ENCODE measurements around the gene MYRFL. TPM values are rescaled to one million over a fixed set of nuclear protein-coding genes. Genes with fewer than 3 reads are reported as not detected.

The MYRFL gene
- total RNA-seq, 2 experiments from 2014 or later, result not detected

DNA sequence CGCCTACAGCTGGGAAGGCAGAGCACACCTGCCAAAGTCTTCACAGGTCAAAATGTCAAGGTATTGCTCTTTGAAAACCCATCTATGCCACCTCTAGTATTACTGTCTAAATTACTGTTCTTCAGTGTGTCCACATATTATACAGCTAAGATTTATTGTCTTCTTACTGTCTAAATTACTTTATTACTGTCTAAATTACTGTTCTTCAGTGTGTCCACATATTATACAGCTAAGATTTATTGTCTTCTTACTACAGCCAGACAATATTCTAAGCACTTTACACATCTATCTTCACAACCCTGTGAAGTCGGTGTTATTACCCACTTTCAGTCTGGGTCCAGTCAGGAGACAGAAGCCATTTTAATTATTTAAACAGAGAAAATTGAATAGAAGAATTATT lies 173.9 kb downstream of the MYRFL start:
- ChIA-PET POLR2A (no interaction called here), CTCF (no interaction called here)
- no peaks in the 10 kb centered on the region for H3K36me3 Mint-ChIP-seq (ENCODE audit: low read depth)
- no peak for DNase-seq
- no peak for ATAC-seq
- no peaks in the 10 kb centered on the region for H3K9me3 Mint-ChIP-seq
- intact Hi-C loops (cut with micrococcal nuclease), result no loop called here
- H3K4me3 Mint-ChIP-seq, result no peak overlapping the region
- H3K27ac Mint-ChIP-seq, result no peak overlapping the region
- TF ChIP-seq, protein P1, sequence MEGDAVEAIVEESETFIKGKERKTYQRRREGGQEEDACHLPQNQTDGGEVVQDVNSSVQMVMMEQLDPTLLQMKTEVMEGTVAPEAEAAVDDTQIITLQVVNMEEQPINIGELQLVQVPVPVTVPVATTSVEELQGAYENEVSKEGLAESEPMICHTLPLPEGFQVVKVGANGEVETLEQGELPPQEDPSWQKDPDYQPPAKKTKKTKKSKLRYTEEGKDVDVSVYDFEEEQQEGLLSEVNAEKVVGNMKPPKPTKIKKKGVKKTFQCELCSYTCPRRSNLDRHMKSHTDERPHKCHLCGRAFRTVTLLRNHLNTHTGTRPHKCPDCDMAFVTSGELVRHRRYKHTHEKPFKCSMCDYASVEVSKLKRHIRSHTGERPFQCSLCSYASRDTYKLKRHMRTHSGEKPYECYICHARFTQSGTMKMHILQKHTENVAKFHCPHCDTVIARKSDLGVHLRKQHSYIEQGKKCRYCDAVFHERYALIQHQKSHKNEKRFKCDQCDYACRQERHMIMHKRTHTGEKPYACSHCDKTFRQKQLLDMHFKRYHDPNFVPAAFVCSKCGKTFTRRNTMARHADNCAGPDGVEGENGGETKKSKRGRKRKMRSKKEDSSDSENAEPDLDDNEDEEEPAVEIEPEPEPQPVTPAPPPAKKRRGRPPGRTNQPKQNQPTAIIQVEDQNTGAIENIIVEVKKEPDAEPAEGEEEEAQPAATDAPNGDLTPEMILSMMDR (IDR thresholded peaks at IDR 0.05), result no peak
- H3K4me1 Mint-ChIP-seq (ENCODE audit: low read depth), result no peaks in the 10 kb centered on the region
- H3K27me3 Mint-ChIP-seq, result peaks cover 3% of the 10 kb centered on the region

DNA sequence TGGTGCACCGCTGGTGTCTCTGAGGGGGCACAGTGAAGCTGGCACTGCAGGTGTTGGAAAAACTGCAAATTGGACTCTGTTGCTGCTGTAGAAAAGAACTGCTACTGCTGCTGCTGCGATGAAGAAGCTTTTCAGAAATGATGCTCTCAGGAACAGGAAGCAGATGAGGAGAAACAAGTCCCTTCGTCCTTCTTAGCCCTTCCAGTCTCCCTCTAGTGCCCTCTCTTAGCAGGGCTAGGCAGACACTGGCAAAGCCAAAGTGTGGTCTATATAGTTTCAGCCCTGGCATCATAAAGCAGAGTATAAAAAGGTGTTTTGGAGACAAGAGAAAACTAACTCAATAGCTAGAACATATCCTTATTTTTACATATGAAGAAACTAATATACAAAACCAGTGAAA lies 174.5 kb downstream of the MYRFL start:
- intact Hi-C loops (cut with micrococcal nuclease), result no loop called here
- H3K4me3 Mint-ChIP-seq, result no peak overlapping the region
- no peaks in the 10 kb centered on the region for H3K36me3 Mint-ChIP-seq (ENCODE audit: low read depth)
- ChIA-PET POLR2A (interaction anchor here (1.0 kb wide), 1 partner anchor 70 kb away, joined by 3 read pairs; no protein-coding TSS in a partner anchor), CTCF (no interaction called here)
- TF ChIP-seq, protein P1 (IDR thresholded peaks at IDR 0.05), result no peak
- no peaks in the 10 kb centered on the region for H3K9me3 Mint-ChIP-seq
- H3K27me3 Mint-ChIP-seq, result peaks cover 3% of the 10 kb centered on the region
- no peak overlapping the region for H3K27ac Mint-ChIP-seq
- no peak for ATAC-seq
- no peak for DNase-seq
- H3K4me1 Mint-ChIP-seq (ENCODE audit: low read depth), result no peaks in the 10 kb centered on the region

DNA sequence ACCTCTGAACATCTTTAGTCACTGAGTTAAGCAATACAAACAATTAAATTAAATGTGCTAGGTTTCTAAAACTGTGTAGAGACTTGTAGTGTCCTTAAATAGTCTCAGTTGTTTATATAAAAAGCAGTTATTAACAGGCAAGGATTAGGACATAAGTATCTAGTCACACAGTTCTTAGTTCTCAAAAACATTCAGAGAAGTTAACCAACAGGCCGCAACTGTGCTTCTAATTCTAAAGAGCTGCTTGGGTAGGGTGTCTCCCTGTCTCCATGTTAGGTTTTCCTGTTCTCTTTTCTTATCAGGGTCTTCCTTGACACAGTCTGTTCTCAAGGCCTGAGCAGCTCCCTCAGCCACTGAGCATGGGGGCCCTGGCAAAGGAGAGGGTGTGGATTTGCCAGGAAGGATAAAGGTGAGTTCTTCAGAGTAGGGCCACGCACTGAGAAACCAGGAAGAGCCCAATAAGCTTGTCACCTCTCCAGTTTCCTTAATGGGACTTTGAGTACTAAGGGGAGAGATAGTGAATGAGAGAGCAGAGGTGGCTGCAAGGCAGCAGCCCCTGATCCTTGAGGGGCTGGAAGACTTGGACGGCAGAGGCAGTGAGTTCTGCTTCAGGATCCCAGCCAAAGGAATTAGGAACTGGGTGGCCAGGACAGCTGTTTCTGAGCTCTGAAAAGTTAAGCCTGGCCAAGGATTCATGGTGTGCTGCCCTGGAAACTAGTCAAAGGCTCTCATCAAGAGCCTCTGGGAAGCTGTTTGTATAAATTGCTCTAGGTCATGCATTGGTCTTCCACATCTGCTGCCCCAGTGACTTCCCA lies 177.3 kb downstream of the MYRFL start:
- no peak for DNase-seq
- TF ChIP-seq, protein P1 (IDR thresholded peaks at IDR 0.05), result no peak
- no peak overlapping the region for H3K4me3 Mint-ChIP-seq
- H3K4me1 Mint-ChIP-seq (ENCODE audit: low read depth), result no peaks in the 10 kb centered on the region
- intact Hi-C loops (cut with micrococcal nuclease), result no loop called here
- H3K9me3 Mint-ChIP-seq, result peaks cover 3% of the 10 kb centered on the region
- ATAC-seq, result no peak
- peaks cover 5% of the 10 kb centered on the region for H3K27me3 Mint-ChIP-seq
- ChIA-PET CTCF (no interaction called here), POLR2A (no interaction called here)
- no peak overlapping the region for H3K27ac Mint-ChIP-seq
- H3K36me3 Mint-ChIP-seq (ENCODE audit: low read depth), result no peaks in the 10 kb centered on the region

- POLR2A ChIA-PET, result no interaction called here
- intact Hi-C loops (cut with micrococcal nuclease), result no loop called here
- Mint-ChIP-seq H3K4me1 (ENCODE audit: low read depth) (no peaks in the 10 kb centered on the region), H3K27me3 (peaks cover 5% of the 10 kb centered on the region), H3K4me3 (no peak overlapping the region), H3K36me3 (ENCODE audit: low read depth) (no peaks in the 10 kb centered on the region), H3K9me3 (peaks cover 5% of the 10 kb centered on the region), H3K27ac (no peak overlapping the region)
- ATAC-seq (no peak), DNase-seq (no peak)
- TF ChIP-seq, protein P1 (IDR thresholded peaks at IDR 0.05), result no peak
- CTCF ChIA-PET, result no interaction called here
These were observed 177.9 kb downstream of the MYRFL start for GRCh38 chr12:70002912-70003255.

DNA sequence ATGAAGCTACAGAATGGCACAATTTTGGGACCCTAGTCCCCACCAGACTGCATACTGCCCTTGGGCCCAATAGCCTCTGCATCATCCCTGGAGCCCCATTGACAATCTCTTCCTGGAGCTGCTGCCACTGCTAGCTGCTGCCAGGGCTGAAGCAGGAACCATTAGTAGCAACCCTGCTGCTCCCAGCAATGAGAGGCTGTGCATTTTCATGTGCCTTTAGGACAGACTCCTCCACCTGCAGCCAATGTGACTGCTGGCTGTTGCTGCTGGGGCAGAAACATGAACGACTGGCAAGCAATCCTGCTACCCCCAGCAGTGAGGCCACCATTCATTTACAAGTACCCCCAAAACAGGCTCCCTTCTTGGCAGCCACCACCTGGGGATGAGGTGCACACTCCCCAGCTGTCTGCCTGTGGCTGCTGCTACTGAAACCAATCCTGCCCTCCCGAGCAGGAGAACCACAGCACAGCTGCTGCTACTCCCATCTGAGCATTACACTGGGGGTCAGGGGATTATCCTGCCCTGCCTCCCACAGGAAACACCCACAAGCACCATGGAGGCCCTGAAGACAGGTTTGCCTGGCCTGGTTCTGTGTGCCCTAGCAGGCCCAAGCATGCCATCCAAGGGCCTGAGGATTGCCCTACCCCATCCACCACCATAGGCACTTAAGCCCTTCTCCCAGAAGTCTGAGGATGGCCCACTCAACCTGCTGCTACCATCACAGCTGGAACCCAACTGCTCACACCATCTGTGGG lies 181.0 kb downstream of the MYRFL start:
- ChIA-PET POLR2A (no interaction called here), CTCF (no interaction called here)
- Mint-ChIP-seq H3K9me3 (peaks cover 11% of the 10 kb centered on the region), H3K27ac (no peak overlapping the region), H3K36me3 (ENCODE audit: low read depth) (no peaks in the 10 kb centered on the region), H3K27me3 (peaks cover 5% of the 10 kb centered on the region), H3K4me3 (no peak overlapping the region), H3K4me1 (ENCODE audit: low read depth) (no peaks in the 10 kb centered on the region)
- ATAC-seq (no peak), DNase-seq (no peak)
- TF ChIP-seq, protein P1 (IDR thresholded peaks at IDR 0.05), result no peak
- intact Hi-C loops (cut with micrococcal nuclease), result no loop called here
